ENCODE results near the gene IL6ST.

Gene IL6ST

GRCh38 chr5:55915783-55916182 lies 79.0 kb downstream of the IL6ST start:
- Histone ChIP-seq H3K4me3 (ENCODE audit: low read depth in 1 of 2, low read length in 1 of 2) (no peak overlapping the region), H3K36me3 (no peaks in the 10 kb centered on the region), H3K9me3 (no peaks in the 10 kb centered on the region), H3K27ac (no peak overlapping the region), H3K27me3 (peaks cover 13% of the 10 kb centered on the region), H3K4me1 (ENCODE audit: control insufficient read depth in 1 of 2, insufficient read depth in 1 of 2, low read depth in 1 of 2, low read length in 1 of 2) (no peaks in the 10 kb centered on the region)
- no peak for TF ChIP-seq CTCF (IDR thresholded peaks at IDR 0.05)

- H3K4me1 ChIP-seq (ENCODE audit: control insufficient read depth in 1 of 2, insufficient read depth in 1 of 2, low read depth in 1 of 2, low read length in 1 of 2), result no peaks in the 10 kb centered on the region
- H3K4me3 ChIP-seq (ENCODE audit: low read depth in 1 of 2, low read length in 1 of 2), result no peak overlapping the region
- peaks cover 7% of the 10 kb centered on the region for H3K27me3 ChIP-seq
- no peak for TF ChIP-seq CTCF (IDR thresholded peaks at IDR 0.05)
- no peaks in the 10 kb centered on the region for H3K36me3 ChIP-seq
- H3K9me3 ChIP-seq, result no peaks in the 10 kb centered on the region
- no peak overlapping the region for H3K27ac ChIP-seq
Measured at GRCh38 chr5:55914971-55915370, 79.8 kb downstream of the IL6ST start.

- peaks cover 9% of the 10 kb centered on the region for H3K27me3 ChIP-seq
- H3K27ac ChIP-seq, result no peak overlapping the region
- no peaks in the 10 kb centered on the region for H3K9me3 ChIP-seq
- no peak for TF ChIP-seq CTCF (IDR thresholded peaks at IDR 0.05)
- H3K4me3 ChIP-seq (ENCODE audit: low read depth in 1 of 2, low read length in 1 of 2), result no peak overlapping the region
- no peaks in the 10 kb centered on the region for H3K36me3 ChIP-seq
- no peaks in the 10 kb centered on the region for H3K4me1 ChIP-seq (ENCODE audit: control insufficient read depth in 1 of 2, insufficient read depth in 1 of 2, low read depth in 1 of 2, low read length in 1 of 2)
Measured at GRCh38 chr5:55913466-55914413, 81.0 kb downstream of the IL6ST start.

- H3K9me3 ChIP-seq, result no peaks in the 10 kb centered on the region
- no peaks in the 10 kb centered on the region for H3K36me3 ChIP-seq
- TF ChIP-seq CTCF (IDR thresholded peaks at IDR 0.05), result no peak
Measured at GRCh38 chr5:55911784-55912653, 82.7 kb downstream of the IL6ST start.

GRCh38 chr5:55908804-55909203 lies 86.0 kb downstream of the IL6ST start:
- Histone ChIP-seq H3K4me3 (ENCODE audit: low read depth in 1 of 2, low read length in 1 of 2) (no peak overlapping the region), H3K9me3 (no peaks in the 10 kb centered on the region), H3K4me1 (ENCODE audit: control insufficient read depth in 1 of 2, insufficient read depth in 1 of 2, low read depth in 1 of 2, low read length in 1 of 2) (no peaks in the 10 kb centered on the region), H3K27ac (no peak overlapping the region), H3K27me3 (peaks cover 50% of the 10 kb centered on the region), H3K36me3 (no peaks in the 10 kb centered on the region)
- no peak for TF ChIP-seq CTCF (IDR thresholded peaks at IDR 0.05)

More at GRCh38 chr5:55911784-55912653, 82.7 kb downstream of the IL6ST start:
- Histone ChIP-seq H3K27me3 (peaks cover 22% of the 10 kb centered on the region), H3K4me3 (ENCODE audit: low read depth in 1 of 2, low read length in 1 of 2) (no peak overlapping the region), H3K27ac (no peak overlapping the region), H3K4me1 (ENCODE audit: control insufficient read depth in 1 of 2, insufficient read depth in 1 of 2, low read depth in 1 of 2, low read length in 1 of 2) (no peaks in the 10 kb centered on the region)
